RCC 7860 (cell line): Measurements from ENCODE around the gene ENDOV.

Experiments
- DNase-seq: peaks from one replicate; pipeline ENCODE4 v3.0.0-alpha.2; 2015; ENCODE audit warnings: low spot score
- FAIRE-seq: peaks from 2 replicates; lab custom pipeline; 2012; peaks lifted over from hg19 to GRCh38; lab: Jason Lieb, UNC

Gene ENDOV

DNA sequence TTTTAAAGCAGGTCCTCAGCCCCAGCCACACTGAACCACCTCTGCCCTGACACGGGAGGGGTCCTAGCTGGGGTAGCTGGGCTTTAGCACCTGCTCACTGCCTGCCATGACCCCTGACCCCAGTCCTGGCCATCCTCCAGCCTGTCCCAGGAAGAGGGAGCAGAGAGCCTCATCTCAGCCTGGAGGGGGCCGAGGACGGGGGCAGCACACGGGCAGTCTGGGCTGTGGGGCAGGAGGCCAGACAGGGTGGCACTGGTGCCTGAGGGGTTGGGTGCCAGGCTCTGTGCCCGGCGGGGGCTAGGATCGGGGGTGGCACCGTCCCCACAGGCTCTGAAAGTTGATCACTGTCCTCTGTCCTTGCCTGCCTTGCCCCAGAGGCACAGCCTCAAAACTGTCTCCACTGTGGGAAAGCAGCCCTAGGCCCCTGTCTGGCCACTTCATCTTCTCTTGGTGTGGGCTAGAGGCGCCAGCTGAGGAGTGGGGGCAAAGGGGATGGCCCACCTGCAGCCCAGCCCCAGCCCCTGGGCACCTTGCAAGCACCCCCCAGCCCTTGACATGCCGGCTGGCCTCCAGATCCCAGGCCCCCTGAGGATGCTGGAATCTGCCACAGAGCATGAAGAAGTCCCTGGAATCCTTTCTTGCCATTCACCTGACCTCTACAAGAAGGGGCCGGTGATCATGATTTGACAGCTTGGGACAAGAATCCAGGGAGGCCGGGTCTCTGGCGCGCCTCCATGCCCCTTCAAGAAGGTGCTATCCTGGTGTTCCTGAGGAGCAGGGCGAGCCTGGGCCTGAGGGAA is 15.7 kb downstream of the ENDOV start:
- DNase-seq (no peak), FAIRE-seq (no peak)

DNA sequence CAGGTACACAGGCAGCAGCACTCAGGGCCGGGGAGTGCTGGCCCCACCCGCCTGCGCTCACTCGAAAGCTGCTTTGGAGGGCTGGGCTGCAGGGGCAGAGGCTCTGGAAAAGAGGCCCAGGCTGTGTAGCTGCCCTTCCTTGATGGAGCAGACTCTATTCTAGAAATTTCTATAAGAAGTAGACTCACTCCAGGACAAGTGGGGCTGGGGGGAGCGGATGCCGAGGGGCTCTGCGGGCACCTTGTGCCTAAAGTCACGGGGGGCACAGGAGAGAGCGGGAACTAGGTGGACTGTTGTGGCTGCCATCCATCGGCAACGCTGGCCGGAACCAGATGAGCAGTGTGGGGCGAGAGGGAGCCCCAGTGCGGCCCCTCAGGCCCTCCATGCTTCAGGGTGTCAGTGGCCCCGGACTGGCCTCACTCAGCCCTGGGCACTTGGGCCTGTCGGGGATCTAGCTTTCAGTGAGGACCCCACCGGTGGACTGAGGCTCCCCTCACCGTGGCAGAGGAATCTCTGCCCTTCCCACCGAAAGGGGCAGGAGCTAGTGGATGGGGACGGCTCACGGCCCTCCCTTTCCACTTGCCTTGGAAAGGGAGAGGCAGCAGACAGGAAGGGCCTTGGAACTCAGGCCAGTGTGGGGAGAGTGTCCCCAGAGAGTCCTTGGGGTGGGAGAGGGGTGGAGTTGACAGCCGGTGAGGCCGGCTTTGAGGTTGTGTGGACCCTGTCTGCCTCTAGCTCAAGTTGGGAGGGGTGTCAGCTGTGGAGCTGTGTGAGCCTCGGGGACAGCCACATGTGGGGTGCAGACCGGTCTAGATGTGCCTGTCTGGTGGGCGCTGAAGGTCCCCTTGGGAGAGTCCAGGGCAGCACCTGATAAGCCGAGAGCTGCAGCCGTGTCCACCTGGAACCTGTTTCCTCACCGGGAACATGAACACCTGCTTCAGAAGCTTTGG is 16.6 kb downstream of the ENDOV start:
- FAIRE-seq: no peak
- DNase-seq: no peak

DNA sequence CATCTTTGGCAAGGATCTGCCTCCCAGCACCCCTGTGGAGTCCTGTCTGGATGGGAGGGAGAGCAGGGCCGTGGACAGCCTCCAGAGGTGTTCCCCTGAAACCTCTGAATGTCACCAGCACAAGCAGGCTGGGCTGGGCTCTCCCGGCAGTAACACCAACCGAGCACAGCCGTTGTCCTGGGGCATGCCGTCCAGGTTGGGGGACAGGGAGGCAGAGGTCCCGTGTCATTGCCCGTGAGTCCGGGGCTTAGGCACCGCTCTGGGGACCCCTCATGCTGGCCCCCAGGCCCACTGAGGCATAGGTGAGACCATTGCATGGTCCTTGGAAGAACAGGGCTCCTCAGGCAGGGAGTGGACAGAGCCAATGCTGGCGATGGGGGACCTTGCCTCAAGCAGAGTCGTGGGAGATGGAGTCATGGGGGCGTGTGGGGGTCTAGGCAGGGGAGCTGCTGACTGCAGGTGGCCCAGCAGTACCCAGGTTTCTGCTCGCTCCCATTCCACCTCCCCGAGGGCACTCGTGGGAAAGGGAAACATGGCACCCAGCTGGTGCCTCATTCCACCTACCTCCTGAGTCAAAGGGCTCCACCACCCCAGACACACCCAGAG is 17.5 kb downstream of the ENDOV start:
- DNase-seq (no peak), FAIRE-seq (no peak)

DNA sequence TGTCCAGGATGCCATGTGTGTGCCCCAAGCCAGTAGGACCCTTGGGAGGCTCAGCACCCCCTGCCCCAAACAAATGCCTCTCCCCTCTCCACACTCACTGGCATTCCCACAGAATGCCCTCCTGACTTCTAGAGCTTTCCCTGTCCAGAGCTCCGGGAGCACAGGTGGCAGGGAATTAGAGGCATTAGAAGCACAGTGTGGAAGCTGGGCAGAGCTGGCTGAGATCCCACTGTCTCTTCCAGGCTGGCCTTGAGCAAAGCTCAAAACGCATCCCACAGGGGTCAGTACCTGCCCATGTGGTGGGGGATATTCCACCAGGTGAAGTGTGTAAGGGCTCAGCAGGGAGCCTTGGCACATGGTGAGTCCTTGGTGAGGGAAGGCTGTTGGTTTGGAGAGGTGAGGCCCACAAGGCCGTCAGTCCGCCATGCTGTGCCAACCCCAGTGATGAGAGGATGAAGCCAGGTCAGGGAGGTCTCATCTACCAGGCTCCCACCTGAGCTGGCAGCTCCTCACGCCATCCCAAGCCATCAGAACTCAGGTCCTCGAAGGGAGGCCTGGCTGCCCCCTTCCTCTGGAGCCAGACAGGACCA is 18.1 kb downstream of the ENDOV start:
- FAIRE-seq: no peak

DNA sequence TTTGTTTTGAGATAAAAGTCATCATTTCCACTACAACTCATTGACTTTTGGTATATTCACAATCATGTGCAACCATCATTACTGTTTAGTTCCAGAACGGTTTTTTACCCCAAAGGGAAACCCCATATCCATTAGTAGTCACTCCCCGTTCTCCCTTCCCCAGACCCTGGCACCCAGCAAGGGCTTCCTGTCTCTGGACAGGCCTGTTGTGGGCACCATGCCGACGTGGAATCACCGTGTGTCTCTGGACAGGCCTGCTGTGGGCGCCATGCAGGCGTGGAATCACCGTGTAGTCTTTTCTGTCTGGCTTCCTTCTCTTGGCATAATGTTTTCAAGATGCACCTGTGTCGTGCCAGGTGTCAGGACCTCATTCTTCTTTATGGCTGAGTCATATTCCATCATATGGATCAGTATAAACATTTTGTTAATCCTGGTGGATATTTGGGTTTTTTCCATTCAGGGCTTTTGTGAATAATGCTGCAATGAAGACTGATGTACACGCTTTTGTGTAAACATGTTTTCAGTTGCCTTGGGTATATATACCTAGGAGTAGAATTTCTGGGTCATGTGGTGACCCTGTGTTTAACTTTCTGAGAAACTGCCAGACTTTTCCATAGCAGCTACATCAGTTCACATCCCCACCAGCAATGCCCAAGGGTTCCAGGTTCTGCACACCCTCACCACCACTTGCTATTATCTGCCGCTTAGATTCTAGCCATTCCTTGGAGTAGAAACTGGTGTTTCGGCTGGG is 19.1 kb downstream of the ENDOV start:
- FAIRE-seq (no peak), DNase-seq (no peak)

More for the DNA sequence above, 18.1 kb downstream of the ENDOV start:
- DNase-seq: no peak

DNA sequence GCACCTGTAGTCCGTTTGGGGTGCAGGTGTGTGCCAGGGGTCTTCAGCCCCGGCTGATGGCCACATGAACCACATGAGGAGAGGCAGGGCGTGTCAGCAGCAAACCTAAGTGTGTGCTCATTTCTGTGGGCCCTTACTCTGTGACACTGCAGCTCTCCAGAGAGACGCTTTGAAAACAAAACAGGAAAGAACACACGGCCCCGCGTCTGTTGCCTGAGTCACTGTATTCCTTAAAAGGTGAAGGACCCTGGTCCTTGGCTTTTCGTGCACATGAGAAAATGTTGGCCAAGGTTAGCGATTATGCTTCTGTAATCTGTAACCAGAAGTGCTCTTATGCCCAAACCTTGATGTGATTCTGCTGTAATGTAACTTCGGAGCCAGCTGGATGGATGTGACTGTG is 22.6 kb downstream of the ENDOV start:
- no peak for FAIRE-seq

DNA sequence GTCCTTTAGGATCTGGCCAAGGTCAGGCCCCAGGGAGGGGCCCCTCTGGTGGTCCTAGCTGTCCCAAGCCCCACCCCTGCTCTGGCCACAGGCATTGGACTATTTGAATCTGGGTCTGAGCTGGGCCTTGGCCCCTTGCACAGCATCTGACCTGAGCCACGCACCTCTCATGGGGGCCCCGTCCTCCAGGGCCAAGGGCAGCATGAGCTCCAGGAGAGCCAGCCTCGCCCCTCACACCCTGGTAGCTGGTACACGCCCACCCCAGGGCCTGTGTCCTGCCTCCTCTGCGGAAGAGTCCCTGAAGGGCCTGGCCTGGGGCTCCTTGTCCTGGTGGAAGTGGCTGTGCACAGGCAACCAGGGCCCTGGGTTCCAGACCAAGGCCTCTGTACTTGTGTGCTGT is 23.8 kb downstream of the ENDOV start:
- FAIRE-seq: no peak
- no peak for DNase-seq

More for the DNA sequence above, 22.6 kb downstream of the ENDOV start:
- no peak for DNase-seq

DNA sequence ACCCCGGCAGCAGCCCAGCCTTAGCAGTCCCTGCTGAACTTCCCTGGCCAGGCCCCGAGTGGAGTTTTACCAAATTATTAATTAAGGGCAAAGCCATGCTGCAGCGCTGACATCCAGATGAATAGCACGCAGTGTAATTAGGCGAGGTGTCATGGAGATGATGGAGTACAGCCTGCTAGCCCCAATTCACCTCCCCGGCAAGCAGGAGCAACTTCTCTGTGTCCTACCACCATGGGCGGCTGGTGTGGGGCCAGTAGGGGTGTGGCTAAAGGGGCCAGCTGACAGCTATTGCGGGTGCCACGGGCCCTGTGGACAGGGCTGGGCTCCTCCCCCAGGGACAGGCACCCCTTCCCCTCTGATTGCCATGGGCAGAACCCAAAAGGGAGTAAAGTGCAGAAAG is 24.5 kb downstream of the ENDOV start:
- DNase-seq (no peak), FAIRE-seq (no peak)

DNA sequence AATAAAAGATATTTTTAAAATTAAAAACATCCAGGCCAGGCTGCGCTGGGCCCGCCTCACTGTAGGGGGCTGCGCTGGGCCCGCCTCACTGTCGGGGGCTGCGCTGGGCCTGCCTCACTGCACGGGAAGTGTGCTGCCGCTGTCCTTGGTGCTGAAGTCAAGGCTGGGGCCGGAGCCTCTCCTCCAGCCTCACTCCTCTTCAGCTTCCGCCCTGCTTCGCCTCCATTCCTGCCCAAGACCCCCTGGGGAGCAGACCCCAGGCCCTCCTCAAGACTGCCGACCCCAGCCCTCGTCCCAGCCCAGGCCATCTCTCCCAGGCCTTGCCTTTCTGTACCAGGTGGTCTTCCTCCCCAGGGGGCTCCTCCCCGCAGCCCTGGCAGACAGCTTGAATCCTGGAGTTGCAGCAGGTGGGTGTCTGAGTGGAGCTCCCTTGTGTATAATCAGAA is 26.2 kb downstream of the ENDOV start:
- DNase-seq: no peak
- FAIRE-seq: no peak

DNA sequence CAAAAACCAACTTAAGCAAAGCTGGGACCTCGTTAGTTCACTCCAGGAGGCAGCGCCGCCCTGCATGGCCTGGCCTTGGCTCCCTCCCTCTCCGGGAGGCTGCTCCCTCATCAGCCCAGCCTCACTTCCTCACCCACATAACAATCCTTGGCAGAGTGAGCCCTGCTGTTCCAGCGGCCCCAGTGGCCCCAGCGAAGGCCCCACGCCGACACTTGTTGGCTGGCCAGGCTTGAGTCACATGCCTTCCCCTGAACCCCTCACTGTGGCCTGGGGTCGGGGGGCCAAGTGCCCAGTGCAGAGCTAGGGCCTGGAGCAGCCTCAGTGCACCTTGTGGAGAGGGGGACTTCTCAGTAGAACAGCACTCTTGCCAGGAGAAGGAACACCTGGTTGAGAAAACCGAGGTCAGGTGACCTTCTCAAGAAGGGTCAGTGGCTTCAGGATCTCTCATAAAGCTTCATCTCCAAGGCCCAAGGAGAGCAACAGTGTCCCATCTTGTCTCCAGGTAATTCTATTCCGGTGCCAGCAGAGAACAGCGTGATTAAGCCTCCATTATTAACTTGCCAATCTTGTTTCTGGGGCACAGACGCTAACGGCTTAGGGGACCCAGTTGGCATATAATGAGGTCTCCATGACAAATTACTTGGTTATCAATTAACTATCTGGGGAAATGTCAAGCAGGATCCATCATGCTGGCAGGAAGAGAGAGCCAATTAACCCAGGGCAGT is 26.8 kb downstream of the ENDOV start:
- no peak for FAIRE-seq

DNA sequence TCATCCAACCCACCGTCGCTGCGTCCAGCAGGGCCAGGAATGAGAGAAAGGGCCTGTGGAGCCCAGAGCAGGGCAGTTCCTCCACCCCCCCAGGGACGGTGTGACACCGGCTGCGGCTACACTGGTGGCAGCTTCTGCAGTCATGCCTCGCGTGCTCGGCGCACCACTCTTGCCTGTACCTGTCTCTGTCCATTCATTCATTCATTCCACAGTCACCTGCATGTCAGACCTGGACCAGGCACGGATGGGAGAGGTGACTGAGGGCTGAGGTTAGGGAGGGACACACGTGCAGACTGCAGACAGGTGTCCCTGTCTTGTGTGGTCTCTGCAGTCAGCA is 27.3 kb downstream of the ENDOV start:
- FAIRE-seq: no peak

More for the DNA sequence above, 26.8 kb downstream of the ENDOV start:
- DNase-seq: no peak

DNA sequence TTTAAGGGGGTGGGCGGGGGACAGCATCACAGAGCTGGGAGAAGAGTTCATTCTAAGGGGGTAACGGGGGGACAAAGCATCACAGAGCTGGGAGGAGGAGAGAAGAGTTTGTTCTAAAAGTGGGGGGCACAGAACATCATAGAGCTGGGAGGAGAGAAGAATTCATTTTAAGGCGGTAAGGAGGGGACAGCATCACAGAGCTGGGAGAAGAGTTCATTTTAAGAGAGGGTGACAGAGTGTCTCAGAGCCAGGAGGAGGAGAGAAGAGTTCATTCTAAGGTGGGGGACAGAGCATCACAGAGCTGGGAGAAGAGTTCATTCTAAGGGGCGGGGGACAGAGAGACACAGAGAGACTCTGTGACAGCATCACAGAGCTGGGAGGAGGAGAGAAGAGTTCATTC is 27.8 kb downstream of the ENDOV start:
- FAIRE-seq: no peak
- no peak for DNase-seq

More for the DNA sequence above, 27.3 kb downstream of the ENDOV start:
- DNase-seq: no peak

DNA sequence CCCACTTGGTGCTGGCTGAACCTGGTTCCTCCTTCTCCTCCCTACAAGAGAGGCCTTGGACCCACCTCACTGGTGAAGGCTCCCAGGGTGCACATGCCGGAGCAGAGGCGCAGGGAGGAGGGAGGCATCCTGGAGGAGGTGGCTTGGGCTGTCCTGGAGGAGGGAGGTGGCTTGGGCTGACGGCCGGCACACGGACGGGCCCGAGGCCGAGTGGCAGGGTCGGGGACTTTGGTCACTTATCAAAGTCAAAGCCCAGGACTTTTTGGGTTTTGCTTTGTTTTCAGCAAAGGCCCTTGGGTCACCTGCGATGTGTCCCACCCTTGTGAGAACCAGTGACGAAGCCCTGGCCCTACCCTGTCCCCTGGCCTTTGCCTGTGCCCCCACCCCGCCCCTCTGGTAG is 28.5 kb downstream of the ENDOV start:
- FAIRE-seq (no peak), DNase-seq (no peak)

DNA sequence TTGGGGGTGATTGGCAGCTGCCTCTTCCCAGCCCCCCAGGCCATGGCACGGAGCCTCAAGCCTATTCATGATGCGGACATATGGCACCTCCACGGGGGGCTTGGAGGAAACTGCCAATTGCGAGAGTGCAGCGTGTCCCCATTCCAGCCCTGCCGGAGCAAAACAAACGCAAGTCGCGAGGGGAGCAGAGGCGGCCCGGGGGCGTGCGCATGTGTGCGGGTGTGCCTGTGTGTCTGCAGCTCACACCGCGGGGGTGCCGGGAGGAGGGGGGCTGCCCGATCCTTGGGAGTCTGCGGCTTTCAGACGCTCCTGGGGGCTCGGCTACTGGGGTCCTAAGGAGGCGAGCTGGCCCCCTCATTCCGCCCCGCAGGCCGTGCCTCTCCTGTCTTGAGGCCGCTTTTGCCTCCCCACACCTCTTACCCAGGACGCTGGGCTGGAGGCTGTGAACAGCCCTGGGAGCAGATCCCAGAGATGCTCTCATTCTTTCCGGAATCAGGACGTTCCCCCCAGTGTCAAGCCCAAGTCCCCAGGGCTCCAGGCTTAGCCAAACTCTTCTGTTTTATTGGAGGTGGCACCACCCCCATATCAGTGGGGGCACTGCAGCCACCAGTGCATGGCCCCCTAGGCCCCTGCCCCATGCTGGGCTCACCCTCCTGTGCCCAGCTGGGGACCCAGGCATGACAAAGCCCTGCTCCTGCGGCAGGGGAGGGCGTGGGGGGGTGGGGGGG is 29.1 kb downstream of the ENDOV start:
- DNase-seq (no peak), FAIRE-seq (no peak)

DNA sequence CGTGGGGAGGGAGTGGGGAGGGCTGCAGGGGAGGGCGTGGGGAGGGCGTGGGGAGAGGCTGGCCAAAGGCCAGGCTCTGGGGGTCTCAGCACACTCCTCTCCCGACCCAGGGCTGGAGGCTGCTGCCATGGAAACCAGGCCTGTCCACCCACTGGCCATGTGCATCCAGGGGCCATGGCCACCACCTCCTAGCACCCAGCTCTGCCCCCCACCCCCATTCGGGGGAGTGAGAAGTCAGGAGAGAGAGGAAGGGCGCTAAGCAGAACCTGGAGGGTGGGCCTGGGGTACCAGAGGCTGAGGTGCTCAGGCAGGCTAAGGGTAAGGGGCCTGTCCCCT is 29.6 kb downstream of the ENDOV start:
- FAIRE-seq: no peak
- DNase-seq: no peak

DNA sequence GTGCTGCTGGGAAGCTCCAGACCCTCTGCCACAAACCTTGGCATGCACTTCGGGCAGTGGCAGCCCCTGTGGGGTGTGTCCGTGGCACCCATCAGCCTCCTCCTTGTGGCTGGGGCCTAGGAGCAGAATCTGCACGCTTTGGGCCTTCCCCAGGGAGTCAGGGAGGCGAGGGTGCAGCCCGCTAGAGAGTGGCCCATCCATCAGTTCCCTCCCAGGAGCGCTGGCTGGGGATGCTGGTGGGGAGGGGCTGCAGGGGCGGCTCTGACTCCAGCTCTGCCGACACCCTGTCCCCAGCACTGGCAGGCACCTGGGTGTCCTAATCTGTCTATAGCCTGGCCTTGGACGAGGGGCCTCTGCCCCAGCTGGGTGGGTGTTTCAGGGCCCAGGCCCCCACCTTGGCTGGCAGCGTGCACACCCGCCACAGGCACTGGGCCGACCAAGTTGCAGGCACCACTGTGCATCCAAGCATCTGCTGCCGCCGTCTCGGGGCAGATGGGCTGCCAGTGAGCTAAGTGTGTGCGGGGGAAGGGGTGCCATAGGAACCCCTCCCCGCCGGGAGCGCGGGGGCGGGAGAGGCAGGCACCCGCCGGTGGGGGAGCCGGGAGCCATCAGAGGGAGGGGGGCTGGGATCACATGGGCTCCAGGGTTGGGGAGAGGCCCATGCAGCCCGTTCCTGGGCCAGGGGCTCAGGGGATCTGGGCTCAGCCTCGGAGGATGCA is 30.2 kb downstream of the ENDOV start:
- DNase-seq: no peak
- no peak for FAIRE-seq

DNA sequence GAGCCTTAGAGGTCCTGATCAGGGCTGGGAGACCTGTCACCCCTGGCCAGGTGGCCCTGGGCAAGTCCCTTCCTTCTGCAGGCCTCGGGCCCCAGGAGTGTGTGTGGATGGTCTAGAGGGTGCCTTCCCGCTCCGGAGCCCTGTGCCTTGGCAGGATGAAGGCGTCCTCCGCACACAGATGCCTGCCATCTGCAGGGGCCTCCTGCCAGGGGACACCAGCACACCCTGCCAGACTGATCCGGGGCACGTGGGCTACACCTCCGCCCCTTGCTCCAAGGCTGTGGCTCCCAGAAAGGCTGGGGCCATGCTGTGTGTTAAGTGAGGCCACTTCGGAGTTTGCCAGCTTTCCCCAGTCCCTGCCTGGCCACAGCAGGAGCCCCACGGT is 30.8 kb downstream of the ENDOV start:
- FAIRE-seq (no peak), DNase-seq (no peak)

DNA sequence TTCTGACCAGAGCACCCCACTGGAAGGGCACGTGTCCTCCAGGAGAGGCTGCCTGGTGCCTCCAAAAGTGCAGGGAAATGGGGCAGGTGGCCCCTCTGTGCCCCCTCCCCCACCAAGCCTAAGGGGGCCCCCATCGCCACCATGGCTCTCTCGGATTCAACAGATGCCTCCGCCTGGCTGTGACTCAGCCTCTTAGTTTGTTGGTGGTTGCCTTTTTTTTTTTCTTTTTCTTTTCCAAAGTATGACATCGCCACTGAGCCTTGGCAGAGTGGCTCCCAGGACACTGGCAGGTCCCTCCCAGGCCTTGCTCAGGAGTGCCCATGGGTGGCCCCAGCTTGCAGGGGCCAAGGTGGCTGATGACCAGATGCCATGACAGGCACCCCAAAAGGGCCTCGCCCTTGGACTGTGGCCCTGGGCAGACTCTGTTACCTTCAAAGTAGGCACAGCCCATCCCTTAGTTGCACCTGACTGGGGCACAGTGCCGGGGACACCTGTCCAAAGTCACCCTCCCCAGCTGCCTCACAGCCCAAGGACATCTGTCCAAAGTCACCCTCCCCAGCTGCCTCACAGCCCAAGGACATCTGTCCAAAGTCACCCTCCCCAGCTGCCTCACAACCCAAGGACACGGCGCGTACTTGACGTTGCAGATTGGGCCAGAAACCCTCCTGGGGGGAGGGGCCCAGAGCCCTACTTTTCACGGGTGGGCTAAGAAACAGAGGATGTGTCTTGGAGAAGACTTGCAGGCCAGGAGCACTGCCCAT is 31.9 kb downstream of the ENDOV start:
- FAIRE-seq: no peak
- DNase-seq: no peak
